CD4-positive, alpha-beta memory T cell (primary cell): ENCODE data around the gene MED13L. TPM values are rescaled to one million over a fixed set of nuclear protein-coding genes. Genes with fewer than 3 reads are reported as not detected.

Source experiments
- microRNA-seq: library from miRNA; unstranded; fragments of <30 nt; microRNA quantifications from one replicate; pipeline ENCODE4 v1.2.0, GENCODE V29; 2021; ENCODE audit warnings: borderline replicate concordance, borderline number of aligned reads, borderline microRNAs expressed, mixed read lengths
- polyA plus RNA-seq, 2 donors: library from polyadenylated mRNA; unstranded; fragments of 300-500 nt; fragmentation: Illumina TruSeq; gene quantifications; one replicate each; pipeline ENCODE4 v1.2.3, GENCODE V29; 2021
- total RNA-seq, 2 experiments: library from RNA; stranded (reverse); gene quantifications; one replicate each; pipeline ENCODE4 v1.2.3, GENCODE V29; 2021

MED13L gene
- total and polyA plus RNA-seq, 4 experiments from 2014 or later: 3.8 to 156 (median 81.1) TPM

Small RNA genes within 50 kb of the gene (microRNA-seq; reads per million reads assigned to microRNA genes)
- not detected for gene MIR620
